Neural progenitor cell (in vitro differentiated cells): ENCODE measurements around the gene GTF3C1. TPM values are rescaled to one million over a fixed set of nuclear protein-coding genes. Genes with fewer than 3 reads are reported as not detected.

Experiments used
- DNase-seq: peaks from one replicate; pipeline ENCODE4 v3.0.0-alpha.2; 2016; ENCODE audit warnings: low spot score
- H2AFZ ChIP-seq: fragments of 200-600 bp; sonication (generic); replicated peaks from 2 replicates; pipeline ENCODE4 v1.6.1; 2016; ENCODE audit warnings: antibody characterized with exemption
- H3F3A ChIP-seq: fragments of 200-600 bp; sonication (generic); 2 replicates; pipeline ENCODE4 v1.6.1; 2016; ENCODE audit warnings: antibody characterized with exemption, low read depth
- H3K27ac ChIP-seq: fragments of 200-600 bp; sonication (generic); 2 replicates; pipeline ENCODE4 v1.5.1; 2016; ENCODE audit warnings: mild to moderate bottlenecking
- H3K27me3 ChIP-seq: fragments of 200-600 bp; sonication (generic); 2 replicates; pipeline ENCODE4 v1.6.1; 2016; ENCODE audit warnings: mild to moderate bottlenecking, moderate library complexity
- H3K36me3 ChIP-seq: fragments of 200-600 bp; sonication (generic); 2 replicates; pipeline ENCODE4 v1.5.1; 2016
- H3K4me1 ChIP-seq: fragments of 200-600 bp; sonication (generic); 2 replicates; pipeline ENCODE4 v1.6.1; 2016; ENCODE audit warnings: mixed run types
- H3K4me2 ChIP-seq: fragments of 200-600 bp; sonication (generic); 2 replicates; pipeline ENCODE4 v1.6.1; 2016
- H3K4me3 ChIP-seq: fragments of 200-600 bp; sonication (generic); 2 replicates; pipeline ENCODE4 v1.5.1; 2016
- H3K79me2 ChIP-seq: fragments of 200-600 bp; sonication (generic); 2 replicates; pipeline ENCODE4 v1.6.1; 2016; ENCODE audit warnings: low read depth
- H3K9ac ChIP-seq: fragments of 200-600 bp; sonication (generic); 2 replicates; pipeline ENCODE4 v1.6.1; 2016
- H3K9me3 ChIP-seq: fragments of 200-600 bp; sonication (generic); 2 replicates; pipeline ENCODE4 v1.5.1; 2016; ENCODE audit warnings: low read depth
- H4K20me1 ChIP-seq: fragments of 200-600 bp; sonication (generic); 2 replicates; pipeline ENCODE4 v1.6.1; 2016; ENCODE audit warnings: low read depth
- H3K27ac Mint-ChIP-seq: 3 replicates; pipeline ENCODE4 v1.8.0; 2021; ENCODE audit warnings: mixed read lengths
- H3K27me3 Mint-ChIP-seq: 2 replicates; pipeline ENCODE4 v1.8.0; 2022; ENCODE audit warnings: low read depth, mild to moderate bottlenecking, inconsistent platforms, moderate library complexity, mixed read lengths; ENCODE audit not compliant: insufficient read depth
- H3K36me3 Mint-ChIP-seq: 3 replicates; pipeline ENCODE4 v1.8.0; 2021; ENCODE audit warnings: mixed read lengths
- H3K4me1 Mint-ChIP-seq: 3 replicates; pipeline ENCODE4 v1.8.0; 2021; ENCODE audit warnings: mixed read lengths
- H3K4me3 Mint-ChIP-seq: 3 replicates; pipeline ENCODE4 v1.8.0; 2021; ENCODE audit warnings: mild to moderate bottlenecking, moderate library complexity, mixed read lengths
- H3K9me3 Mint-ChIP-seq: 3 replicates; pipeline ENCODE4 v1.8.0; 2020; ENCODE audit warnings: mixed read lengths
- CTCF ChIP-seq: fragments of 200-600 bp; sonication (generic); IDR thresholded peaks from 2 replicates; pipeline ENCODE4 v1.5.1; 2017; ENCODE audit warnings: antibody characterized with exemption, mild to moderate bottlenecking
- EZH2 ChIP-seq: fragments of 200-600 bp; sonication (generic); IDR thresholded peaks from 2 replicates; pipeline ENCODE4 v1.6.1; 2017; ENCODE audit warnings: antibody characterized with exemption, mild to moderate bottlenecking, moderate library complexity
- EZH2phosphoT487 ChIP-seq: fragments of 200-600 bp; sonication (generic); IDR thresholded peaks from 2 replicates; pipeline ENCODE4 v1.6.1; 2017; ENCODE audit warnings: antibody characterized with exemption
- total RNA-seq: library from RNA; depleted of rRNA; stranded (reverse); fragments of >200 nt; gene quantifications from 2 replicates; pipeline ENCODE4 v1.2.3, GENCODE V29; 2015; ENCODE audit warnings: low replicate concordance

GTF3C1 gene
- total RNA-seq, 1 donor from 2014 or later, result 60.9 TPM

GRCh38 chr16:27568077-27568476 is 18.4 kb upstream of the GTF3C1 start:
- H3K36me3 ChIP-seq, result no peaks in the 10 kb centered on the region
- H3F3A ChIP-seq, result no peaks in the 10 kb centered on the region
- peaks cover 4% of the 10 kb centered on the region for H3K27me3 Mint-ChIP-seq
- TF ChIP-seq CTCF (no peak), EZH2 (no peak), EZH2phosphoT487 (no peak)
- no peak overlapping the region for H2AFZ ChIP-seq
- H3K27ac Mint-ChIP-seq, result no peak overlapping the region
- no peaks in the 10 kb centered on the region for H3K9me3 Mint-ChIP-seq
- H3K27ac ChIP-seq, result no peak overlapping the region
- H4K20me1 ChIP-seq, result peaks cover 3% of the 10 kb centered on the region
- H3K79me2 ChIP-seq, result no peaks in the 10 kb centered on the region
- H3K4me1 ChIP-seq, result peaks cover 14% of the 10 kb centered on the region
- no peak overlapping the region for H3K4me3 ChIP-seq
- no peaks in the 10 kb centered on the region for H3K9me3 ChIP-seq
- peaks cover 15% of the 10 kb centered on the region for H3K4me1 Mint-ChIP-seq
- no peaks in the 10 kb centered on the region for H3K27me3 ChIP-seq
- H3K4me2 ChIP-seq, result no peak overlapping the region
- H3K9ac ChIP-seq, result no peak overlapping the region
- H3K4me3 Mint-ChIP-seq, result no peak overlapping the region
- DNase-seq, result no peak
- no peaks in the 10 kb centered on the region for H3K36me3 Mint-ChIP-seq

GRCh38 chr16:27566417-27566816 is 16.7 kb upstream of the GTF3C1 start:
- Histone ChIP-seq H3K79me2 (no peaks in the 10 kb centered on the region), H3F3A (no peaks in the 10 kb centered on the region), H2AFZ (no peak overlapping the region), H3K4me3 (no peak overlapping the region), H3K36me3 (no peaks in the 10 kb centered on the region), H3K27ac (no peak overlapping the region), H4K20me1 (peaks cover 3% of the 10 kb centered on the region), H3K9me3 (no peaks in the 10 kb centered on the region), H3K9ac (no peak overlapping the region), H3K4me2 (no peak overlapping the region), H3K4me1 (peaks cover 2% of the 10 kb centered on the region), H3K27me3 (no peaks in the 10 kb centered on the region)
- H3K27me3 Mint-ChIP-seq, result peaks cover 4% of the 10 kb centered on the region
- no peak for TF ChIP-seq CTCF
- TF ChIP-seq EZH2, result no peak
- TF ChIP-seq EZH2phosphoT487, result no peak
- no peak for DNase-seq
- no peak overlapping the region for H3K27ac Mint-ChIP-seq
- no peak overlapping the region for H3K4me3 Mint-ChIP-seq
- H3K9me3 Mint-ChIP-seq, result no peaks in the 10 kb centered on the region
- H3K36me3 Mint-ChIP-seq, result no peaks in the 10 kb centered on the region
- no peaks in the 10 kb centered on the region for H3K4me1 Mint-ChIP-seq

GRCh38 chr16:27564224-27564623 is 14.5 kb upstream of the GTF3C1 start:
- Mint-ChIP-seq H3K27me3 (peaks cover 5% of the 10 kb centered on the region), H3K4me3 (no peak overlapping the region), H3K4me1 (no peaks in the 10 kb centered on the region), H3K36me3 (no peaks in the 10 kb centered on the region), H3K27ac (no peak overlapping the region), H3K9me3 (no peaks in the 10 kb centered on the region)
- no peak overlapping the region for H2AFZ ChIP-seq
- no peaks in the 10 kb centered on the region for H3K79me2 ChIP-seq
- peaks cover 3% of the 10 kb centered on the region for H4K20me1 ChIP-seq
- no peak overlapping the region for H3K9ac ChIP-seq
- no peaks in the 10 kb centered on the region for H3K36me3 ChIP-seq
- no peak overlapping the region for H3K4me3 ChIP-seq
- no peak for DNase-seq
- no peaks in the 10 kb centered on the region for H3F3A ChIP-seq
- TF ChIP-seq EZH2 (no peak), EZH2phosphoT487 (no peak), CTCF (no peak)
- no peaks in the 10 kb centered on the region for H3K9me3 ChIP-seq
- no peak overlapping the region for H3K4me2 ChIP-seq
- no peaks in the 10 kb centered on the region for H3K27me3 ChIP-seq
- no peak overlapping the region for H3K27ac ChIP-seq
- H3K4me1 ChIP-seq, result no peaks in the 10 kb centered on the region

GRCh38 chr16:27561216-27561615 is 11.5 kb upstream of the GTF3C1 start:
- Mint-ChIP-seq H3K4me3 (no peak overlapping the region), H3K27me3 (peaks cover 6% of the 10 kb centered on the region), H3K36me3 (no peaks in the 10 kb centered on the region), H3K4me1 (no peaks in the 10 kb centered on the region), H3K9me3 (no peaks in the 10 kb centered on the region), H3K27ac (no peak overlapping the region)
- DNase-seq, result no peak
- H3K4me1 ChIP-seq, result no peaks in the 10 kb centered on the region
- no peaks in the 10 kb centered on the region for H3K9me3 ChIP-seq
- no peak overlapping the region for H3K4me2 ChIP-seq
- peaks cover 3% of the 10 kb centered on the region for H4K20me1 ChIP-seq
- no peaks in the 10 kb centered on the region for H3F3A ChIP-seq
- H3K4me3 ChIP-seq, result no peak overlapping the region
- H2AFZ ChIP-seq, result no peak overlapping the region
- H3K27me3 ChIP-seq, result no peaks in the 10 kb centered on the region
- H3K79me2 ChIP-seq, result peaks cover 11% of the 10 kb centered on the region
- H3K36me3 ChIP-seq, result no peaks in the 10 kb centered on the region
- TF ChIP-seq EZH2 (no peak), CTCF (no peak), EZH2phosphoT487 (no peak)
- H3K9ac ChIP-seq, result no peak overlapping the region
- H3K27ac ChIP-seq, result no peak overlapping the region
